GM12892 (cell line): ENCODE measurements around the gene CDCP2.
"Not testable (repeated sequence)": the region's sequence is repeated elsewhere in the genome, so short reads cannot be mapped to it uniquely, and the experiment has no call there.

Experiments
- DNase-seq: peaks from one replicate; pipeline ENCODE4 v3.0.0; 2011; ENCODE audit not compliant: insufficient read length
- FAIRE-seq: peaks from 2 replicates; lab custom pipeline; 2011; peaks lifted over from hg19 to GRCh38; lab: Jason Lieb, UNC
- POLR2A ChIP-seq: IDR thresholded peaks from 2 replicates; pipeline ENCODE4 v1.6.1; 2011; ENCODE audit warnings: low read depth, low read length, control low read depth
- POLR2AphosphoS5 ChIP-seq: IDR thresholded peaks from 2 replicates; pipeline ENCODE4 v1.6.1; 2011; ENCODE audit warnings: low read depth, low read length, control low read depth
- TAF1 ChIP-seq: IDR thresholded peaks from 2 replicates; pipeline ENCODE4 v1.6.1; 2011; ENCODE audit warnings: low read depth, mild to moderate bottlenecking, control low read depth, low read length, borderline replicate concordance

Gene CDCP2

DNA sequence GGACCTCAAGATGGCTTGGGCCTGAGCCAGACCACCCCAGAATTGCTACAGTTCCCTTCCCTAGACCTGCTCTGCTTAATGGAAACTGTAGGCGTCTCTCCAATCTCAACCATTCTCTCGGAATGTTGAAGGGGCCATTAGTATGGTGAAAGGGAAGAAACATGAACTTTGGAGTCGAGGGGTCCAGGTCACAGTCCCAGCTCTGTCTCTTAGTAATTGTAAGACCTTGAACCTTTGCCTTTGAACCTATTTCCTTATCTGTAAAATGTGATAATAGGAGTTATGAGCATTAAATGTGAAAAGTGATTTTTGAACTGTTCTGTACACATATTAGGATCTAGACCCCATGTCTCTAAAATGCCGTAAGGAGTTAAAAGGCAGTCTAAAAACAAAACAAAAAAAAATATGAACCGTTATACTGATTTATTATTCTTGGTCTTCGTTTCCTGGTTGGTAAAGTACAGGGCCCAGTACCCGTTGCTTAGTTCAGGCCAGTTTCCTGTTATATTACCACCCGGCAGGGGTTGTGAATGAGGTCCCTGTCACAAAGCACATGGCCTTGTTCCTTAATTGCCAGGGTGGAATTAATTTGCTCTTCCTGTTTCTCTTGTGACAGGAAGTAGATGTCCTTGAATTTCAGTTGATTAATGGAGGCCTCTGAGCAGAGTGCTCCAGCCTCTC lies 57.1 kb downstream of the CDCP2 start:
- FAIRE-seq (no peak), DNase-seq (no peak)
- TF ChIP-seq TAF1 = no peak
- TF ChIP-seq POLR2A = no peak
- no peak for TF ChIP-seq POLR2AphosphoS5

GRCh38 chr1:54094730-54095105 lies 58.1 kb downstream of the CDCP2 start:
- DNase-seq, FAIRE-seq: not testable (repeated sequence)

- FAIRE-seq = no peak
- no peak for TF ChIP-seq POLR2AphosphoS5
- TF ChIP-seq TAF1 = no peak
- no peak for TF ChIP-seq POLR2A
- no peak for DNase-seq
These were observed 58.6 kb downstream of the CDCP2 start for GRCh38 chr1:54094001-54094729.

GRCh38 chr1:54091666-54092065 lies 61.1 kb downstream of the CDCP2 start:
- TF ChIP-seq POLR2AphosphoS5 (no peak), TAF1 (no peak), POLR2A (no peak)
- FAIRE-seq (no peak), DNase-seq (no peak)

DNA sequence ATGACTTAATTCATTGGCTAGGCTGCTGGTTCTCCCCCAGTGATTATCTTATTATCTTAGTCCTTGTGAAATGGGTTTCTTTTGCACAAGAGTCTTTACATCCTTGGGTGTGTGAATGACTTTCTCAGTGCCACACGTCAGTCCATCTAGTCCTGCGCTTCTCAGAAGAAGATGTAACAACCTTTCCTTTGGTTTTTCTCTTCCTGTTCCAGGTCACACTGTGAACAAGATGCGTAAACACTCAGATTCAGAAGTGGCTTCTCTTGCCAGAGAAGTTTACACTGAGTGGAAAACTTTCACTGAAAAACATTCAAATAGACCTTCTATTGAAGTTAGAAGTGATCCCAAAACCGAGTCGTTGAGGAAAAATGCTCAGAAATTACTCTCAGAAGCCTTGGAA lies 64.4 kb downstream of the CDCP2 start:
- DNase-seq (no peak), FAIRE-seq (no peak)
- TF ChIP-seq POLR2AphosphoS5 = no peak

- TF ChIP-seq TAF1 (no peak), POLR2A (no peak), POLR2AphosphoS5 (no peak)
- FAIRE-seq (no peak), DNase-seq (no peak)
These were observed 66.0 kb downstream of the CDCP2 start for GRCh38 chr1:54086754-54087153.

GRCh38 chr1:54084794-54085193 lies 68.0 kb downstream of the CDCP2 start:
- TF ChIP-seq POLR2A = no peak
- no peak for TF ChIP-seq POLR2AphosphoS5
- TF ChIP-seq TAF1 = no peak
- no peak for FAIRE-seq
- DNase-seq = no peak
